ENCODE data around the gene IGSF6. TPM values are rescaled to one million over a fixed set of nuclear protein-coding genes. Genes with fewer than 3 reads are reported as not detected.

Gene IGSF6
- polyA plus RNA-seq, 1 of the 3 experiments (the other 2 are of a cell fraction): not detected

GRCh38 chr16:21642861-21643260 lies 9.5 kb downstream of the IGSF6 start (continued):
- no peak for TF ChIP-seq CTCF (IDR thresholded peaks at IDR 0.05)
- no peak for TF ChIP-seq TAF1 (IDR thresholded peaks at IDR 0.05; ENCODE audit: borderline replicate concordance, low read depth, low read length)
- TF ChIP-seq PBX3 (IDR thresholded peaks at IDR 0.05): no peak

GRCh38 chr16:21641916-21642315 lies 10.5 kb downstream of the IGSF6 start:
- Histone ChIP-seq H3K9ac (no peak overlapping the region), H3K4me2 (no peak overlapping the region), H3K9me2 (no peaks in the 10 kb centered on the region), H4K20me1 (ENCODE audit: insufficient read depth) (peaks cover 6% of the 10 kb centered on the region), H3K36me3 (replicated peaks in 1 of 2; ENCODE audit: control insufficient read depth in 1 of 2, insufficient read depth in 2 of 2, low read length in 1 of 2) (peaks cover 0 to 15% of the 10 kb centered on the region in 2 experiments), H3K4me3 (ENCODE audit: low read depth in 2 of 2, low read length in 1 of 2) (no peak overlapping the region), H3K79me2 (ENCODE audit: insufficient read depth) (peaks cover 65% of the 10 kb centered on the region), H3K4me1 (ENCODE audit: control insufficient read depth in 1 of 2, insufficient read depth in 2 of 2, low read depth in 1 of 2, low read length in 1 of 2) (peaks cover 0 to 21% of the 10 kb centered on the region in 2 experiments; a peak in 3 of 4 replicates), H2AFZ (ENCODE audit: low read depth) (no peak overlapping the region), H3K9me3 (no peaks in the 10 kb centered on the region), H3K27ac (ENCODE audit: low read depth in 2 of 2, low read length in 1 of 2) (no peak overlapping the region), H3F3A (replicated peaks; ENCODE audit: insufficient read depth) (peaks cover 22% of the 10 kb centered on the region), H3K27me3 (ENCODE audit: insufficient read depth) (no peaks in the 10 kb centered on the region)
- CTCF ChIA-PET: interaction anchor here (0.6 to 7.6 kb wide), 11 partner anchors 12 to 66 kb away, joined by 3 to 90 read pairs (median 8); partner anchors contain the start of gene METTL9
- WGBS (ENCODE audit: low lambda C conversion rate): 86% methylated on average over 6 of the region's 6 CpGs
- no peak for DNase-seq
- POLR2A ChIA-PET: interaction anchor here (1.6 kb wide), 1 partner anchor 122 kb away, joined by 3 read pairs; no protein-coding TSS in a partner anchor
- TF ChIP-seq MAX (IDR thresholded peaks at IDR 0.05; ENCODE audit: low read depth): no peak
- TF ChIP-seq RAD21 (IDR thresholded peaks at IDR 0.05; ENCODE audit: low read length): no peak
- TF ChIP-seq CHD2 (IDR thresholded peaks at IDR 0.05; ENCODE audit: low read length, partially characterized antibody): no peak
- TF ChIP-seq RXRA (IDR thresholded peaks at IDR 0.05; ENCODE audit: borderline replicate concordance, low read depth): no peak
- no peak for TF ChIP-seq USF2 (IDR thresholded peaks at IDR 0.05; ENCODE audit: borderline replicate concordance, low read depth, low read length)
- TF ChIP-seq TCF12 (IDR thresholded peaks at IDR 0.05): no peak
- no peak for TF ChIP-seq PBX3 (IDR thresholded peaks at IDR 0.05)
- no peak for TF ChIP-seq FOXJ3 (CRISPR knock-in tag; IDR thresholded peaks at IDR 0.05)
- TF ChIP-seq SIN3A (IDR thresholded peaks at IDR 0.05; ENCODE audit: borderline replicate concordance, low read depth, low read length): no peak
- TF ChIP-seq SMC3 (IDR thresholded peaks at IDR 0.05; ENCODE audit: low read depth, low read length): no peak
- no peak for TF ChIP-seq TAF1 (IDR thresholded peaks at IDR 0.05; ENCODE audit: borderline replicate concordance, low read depth, low read length)
- TF ChIP-seq EP300 (IDR thresholded peaks at IDR 0.05; ENCODE audit: borderline replicate concordance in 1 of 2, low read depth in 1 of 2, low read length in 1 of 2): no peak
- no peak for TF ChIP-seq JUND (IDR thresholded peaks at IDR 0.05)
- no peak for TF ChIP-seq YY1 (IDR thresholded peaks at IDR 0.05; ENCODE audit: low read depth)
- TF ChIP-seq IRF3 (IDR thresholded peaks at IDR 0.05; ENCODE audit: low read depth, low read length): no peak
- TF ChIP-seq ZBTB33 (IDR thresholded peaks at IDR 0.05; ENCODE audit: borderline replicate concordance, low read depth): no peak
- TF ChIP-seq USF1 (IDR thresholded peaks at IDR 0.05; ENCODE audit: borderline replicate concordance, low read depth): no peak
